ENCODE data around the gene MIA2.

DNA sequence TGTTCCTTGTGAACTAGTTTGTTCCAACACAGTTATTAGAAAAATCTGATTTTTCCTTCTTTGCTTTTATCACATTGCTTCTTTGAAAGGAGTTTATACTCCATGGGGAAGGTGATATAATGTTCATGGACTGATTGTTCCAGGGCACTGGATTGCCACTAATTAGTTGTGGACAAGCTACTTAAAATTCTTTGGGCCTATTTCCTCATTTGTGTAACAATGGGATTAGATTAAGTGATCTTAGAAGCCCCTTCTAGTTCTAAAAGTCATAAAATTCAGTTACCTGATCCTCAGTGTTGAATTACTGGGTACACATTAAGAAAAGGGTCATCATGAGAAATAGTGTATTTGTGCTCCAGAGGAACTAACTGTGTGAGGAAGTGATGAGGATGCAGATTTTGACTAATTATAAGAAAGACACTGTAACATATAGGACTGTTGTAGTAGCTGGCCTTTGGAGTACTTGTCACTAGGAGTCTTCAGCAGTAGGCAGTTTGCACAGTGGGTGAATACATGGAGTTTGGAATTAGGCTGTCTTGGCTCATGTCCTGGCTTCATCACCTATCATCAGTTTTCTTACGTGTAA lies 82.2 kb downstream of the MIA2 start:
- TF ChIP-seq, protein P1, sequence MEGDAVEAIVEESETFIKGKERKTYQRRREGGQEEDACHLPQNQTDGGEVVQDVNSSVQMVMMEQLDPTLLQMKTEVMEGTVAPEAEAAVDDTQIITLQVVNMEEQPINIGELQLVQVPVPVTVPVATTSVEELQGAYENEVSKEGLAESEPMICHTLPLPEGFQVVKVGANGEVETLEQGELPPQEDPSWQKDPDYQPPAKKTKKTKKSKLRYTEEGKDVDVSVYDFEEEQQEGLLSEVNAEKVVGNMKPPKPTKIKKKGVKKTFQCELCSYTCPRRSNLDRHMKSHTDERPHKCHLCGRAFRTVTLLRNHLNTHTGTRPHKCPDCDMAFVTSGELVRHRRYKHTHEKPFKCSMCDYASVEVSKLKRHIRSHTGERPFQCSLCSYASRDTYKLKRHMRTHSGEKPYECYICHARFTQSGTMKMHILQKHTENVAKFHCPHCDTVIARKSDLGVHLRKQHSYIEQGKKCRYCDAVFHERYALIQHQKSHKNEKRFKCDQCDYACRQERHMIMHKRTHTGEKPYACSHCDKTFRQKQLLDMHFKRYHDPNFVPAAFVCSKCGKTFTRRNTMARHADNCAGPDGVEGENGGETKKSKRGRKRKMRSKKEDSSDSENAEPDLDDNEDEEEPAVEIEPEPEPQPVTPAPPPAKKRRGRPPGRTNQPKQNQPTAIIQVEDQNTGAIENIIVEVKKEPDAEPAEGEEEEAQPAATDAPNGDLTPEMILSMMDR (IDR thresholded peaks at IDR 0.05 in 4 of 5, conservative IDR thresholded peaks at IDR 0.05 in 1 of 5) = no peak
- no peak for TF ChIP-seq POLR2A (IDR thresholded peaks at IDR 0.05)

All from gastrocnemius medialis (tissue), 4 donors.